HepG2 (cell line): Measurements from ENCODE around the gene EEPD1. TPM values are rescaled to one million over a fixed set of nuclear protein-coding genes. Genes with fewer than 3 reads are reported as not detected.

Source experiments
- ARHGAP35 ChIP-seq: sonication (generic); formaldehyde crosslinking; IDR thresholded peaks from 2 replicates; pipeline ENCODE4 v1.9.0; 2022; ENCODE audit warnings: mild to moderate bottlenecking, inconsistent platforms, moderate library complexity, missing genetic modification reagents, borderline replicate concordance
- ATAD3A ChIP-seq: sonication (generic); formaldehyde crosslinking; IDR thresholded peaks from 2 replicates; pipeline ENCODE4 v1.4.0; 2020; ENCODE audit warnings: missing genetic modification reagents
- ATF1 ChIP-seq: IDR thresholded peaks from 2 replicates; pipeline ENCODE4 v1.6.1; 2016; ENCODE audit warnings: mild to moderate bottlenecking, control low read depth
- FOSL2 ChIP-seq: sonication (generic); formaldehyde crosslinking; IDR thresholded peaks from 2 replicates; pipeline ENCODE4 v1.4.0; 2020; ENCODE audit warnings: missing genetic modification reagents
- IRX3 ChIP-seq: sonication (generic); formaldehyde crosslinking; IDR thresholded peaks from 2 replicates; pipeline ENCODE4 v1.8.1; 2023; ENCODE audit warnings: mild to moderate bottlenecking, low read depth, missing genetic modification reagents, borderline replicate concordance
- MAFK ChIP-seq, 2 experiments: IDR thresholded peaks in 1 of 2; conservative IDR thresholded peaks in 1 of 2; 2 replicates each; pipeline ENCODE4 v1.6.1; 2011; ENCODE audit warnings: improper control_type of control experiment in 2 of 2, low read length in 2 of 2
- MTF2 ChIP-seq: sonication (generic); formaldehyde crosslinking; IDR thresholded peaks from 2 replicates; pipeline ENCODE4 v1.5.0; 2020; ENCODE audit warnings: missing genetic modification reagents, borderline replicate concordance
- ONECUT2 ChIP-seq: sonication (generic); formaldehyde crosslinking; IDR thresholded peaks from 2 replicates; pipeline ENCODE4 v1.4.0; 2020; ENCODE audit warnings: missing genetic modification reagents
- PAX8 ChIP-seq: sonication (generic); formaldehyde crosslinking; IDR thresholded peaks from 2 replicates; pipeline ENCODE4 v1.8.0; 2022; ENCODE audit warnings: mild to moderate bottlenecking, missing genetic modification reagents, borderline replicate concordance
- PPARG ChIP-seq: conservative IDR thresholded peaks from 2 replicates; pipeline ENCODE4 v1.6.1; 2016; ENCODE audit warnings: missing biosample characterization, missing genetic modification reagents
- RFX1 ChIP-seq: fragments of 450-650 bp; IDR thresholded peaks from 2 replicates; pipeline ENCODE4 v1.6.1; 2017
- SNAI1 ChIP-seq: sonication (generic); formaldehyde crosslinking; IDR thresholded peaks from 2 replicates; pipeline ENCODE4 v1.5.0; 2020; ENCODE audit warnings: mild to moderate bottlenecking, missing genetic modification reagents, borderline replicate concordance
- SOX13 ChIP-seq, 3 experiments: fragments of 450-650 bp in 1 of 3; sonication (generic) in 1 of 3; formaldehyde crosslinking in 1 of 3; IDR thresholded peaks in 2 of 3; conservative IDR thresholded peaks in 1 of 3; 2 replicates each; pipeline versions ENCODE4 v1.5.0 to v1.6.1; 2016 to 2020; ENCODE audit warnings: antibody characterized with exemption in 1 of 3, mild to moderate bottlenecking in 1 of 3, missing compliant biosample characterization in 1 of 3, missing genetic modification reagents in 1 of 3, moderate library complexity in 1 of 3
- SP5 ChIP-seq: IDR thresholded peaks from 2 replicates; pipeline ENCODE4 v1.6.1; 2016; ENCODE audit warnings: low read depth, borderline replicate concordance
- SSRP1 ChIP-seq: IDR thresholded peaks from 2 replicates; pipeline ENCODE4 v1.6.1; 2016; ENCODE audit warnings: control low read depth
- TCF7 ChIP-seq: sonication (generic); IDR thresholded peaks from 2 replicates; pipeline ENCODE4 v1.6.1; 2016; ENCODE audit warnings: antibody characterized with exemption, low read depth
- TEAD3 ChIP-seq: optimal IDR thresholded peaks from 2 replicates; pipeline ENCODE3; 2016; ENCODE audit warnings: borderline replicate concordance
- THAP11 ChIP-seq: IDR thresholded peaks from 2 replicates; pipeline ENCODE4 v1.6.1; 2016; ENCODE audit warnings: missing biosample characterization, missing genetic modification reagents
- ZBTB8A ChIP-seq: sonication (generic); formaldehyde crosslinking; IDR thresholded peaks from 2 replicates; pipeline ENCODE4 v1.4.0; 2020; ENCODE audit warnings: mild to moderate bottlenecking, low read depth, missing genetic modification reagents, borderline replicate concordance
- ZNF264 ChIP-seq: sonication (generic); formaldehyde crosslinking; IDR thresholded peaks from 2 replicates; pipeline ENCODE4 v1.4.0; 2020; ENCODE audit warnings: missing genetic modification reagents
- ZNF331 ChIP-seq: sonication (generic); formaldehyde crosslinking; IDR thresholded peaks from 2 replicates; pipeline ENCODE4 v1.4.0; 2020; ENCODE audit warnings: missing genetic modification reagents
- ZNF441 ChIP-seq: sonication (generic); formaldehyde crosslinking; IDR thresholded peaks from 2 replicates; pipeline ENCODE4 v1.7.0; 2021; ENCODE audit warnings: missing genetic modification reagents, borderline replicate concordance
- ZNF510 ChIP-seq: sonication (generic); formaldehyde crosslinking; IDR thresholded peaks from 2 replicates; pipeline ENCODE4 v1.4.0; 2020; ENCODE audit warnings: low read depth, mild to moderate bottlenecking, missing genetic modification reagents
- ZNF747 ChIP-seq: sonication (generic); formaldehyde crosslinking; IDR thresholded peaks from 2 replicates; pipeline ENCODE4 v1.8.1; 2023; ENCODE audit warnings: missing genetic modification reagents, mild to moderate bottlenecking, borderline replicate concordance
- ZNF777 ChIP-seq: sonication (generic); formaldehyde crosslinking; IDR thresholded peaks from 2 replicates; pipeline ENCODE4 v1.4.0; 2020; ENCODE audit warnings: missing genetic modification reagents
- ZSCAN9 ChIP-seq: IDR thresholded peaks from 2 replicates; pipeline ENCODE4 v1.6.1; 2016; ENCODE audit warnings: borderline replicate concordance
- polyA plus RNA-seq, 8 experiments: library from polyadenylated mRNA; depleted of rRNA in 3 of 8; stranded (reverse) in 7 of 8; unstranded in 1 of 8; fragments of >200 nt; fragmentation: Illumina TruSeq in 4 of 8; extraction: Trizol in 4 of 8; gene quantifications; 2 replicates each; pipeline versions ENCODE4 v1.2.1 to v1.2.3, GENCODE V29; 2011 to 2016; ENCODE audit warnings: low read depth in 4 of 8, missing spikeins in 1 of 8, mixed read lengths in 1 of 8; ENCODE audit not compliant: insufficient read depth in 1 of 8
- total RNA-seq, 5 experiments: library from RNA; depleted of rRNA; stranded (reverse); fragments of >200 nt; fragmentation: Illumina TruSeq; extraction: Trizol; gene quantifications; 2 replicates each; pipeline ENCODE4 v1.2.3, GENCODE V29; 2016; ENCODE audit warnings: low read depth in 1 of 5
- TF ChIP-seq, protein P1 (sequence below): sonication (generic); formaldehyde crosslinking; IDR thresholded peaks from 2 replicates; pipeline ENCODE4 v1.4.0; 2020; ENCODE audit warnings: low read depth, mild to moderate bottlenecking, missing genetic modification reagents
- TF ChIP-seq, protein P2 (sequence below): IDR thresholded peaks from 2 replicates; pipeline ENCODE4 v1.6.1; 2016; ENCODE audit warnings: low read depth, borderline replicate concordance
- TF ChIP-seq, protein P3 (sequence below): IDR thresholded peaks from 2 replicates; pipeline ENCODE4 v1.6.1; 2012; ENCODE audit warnings: low read depth, low read length, improper control_type of control experiment

Gene EEPD1
- total and polyA plus RNA-seq, 2 of the 13 experiments (the other 11 are each of a cell fraction or from before 2014, with no cell fraction given), result 10.1 to 16.4 TPM

DNA sequence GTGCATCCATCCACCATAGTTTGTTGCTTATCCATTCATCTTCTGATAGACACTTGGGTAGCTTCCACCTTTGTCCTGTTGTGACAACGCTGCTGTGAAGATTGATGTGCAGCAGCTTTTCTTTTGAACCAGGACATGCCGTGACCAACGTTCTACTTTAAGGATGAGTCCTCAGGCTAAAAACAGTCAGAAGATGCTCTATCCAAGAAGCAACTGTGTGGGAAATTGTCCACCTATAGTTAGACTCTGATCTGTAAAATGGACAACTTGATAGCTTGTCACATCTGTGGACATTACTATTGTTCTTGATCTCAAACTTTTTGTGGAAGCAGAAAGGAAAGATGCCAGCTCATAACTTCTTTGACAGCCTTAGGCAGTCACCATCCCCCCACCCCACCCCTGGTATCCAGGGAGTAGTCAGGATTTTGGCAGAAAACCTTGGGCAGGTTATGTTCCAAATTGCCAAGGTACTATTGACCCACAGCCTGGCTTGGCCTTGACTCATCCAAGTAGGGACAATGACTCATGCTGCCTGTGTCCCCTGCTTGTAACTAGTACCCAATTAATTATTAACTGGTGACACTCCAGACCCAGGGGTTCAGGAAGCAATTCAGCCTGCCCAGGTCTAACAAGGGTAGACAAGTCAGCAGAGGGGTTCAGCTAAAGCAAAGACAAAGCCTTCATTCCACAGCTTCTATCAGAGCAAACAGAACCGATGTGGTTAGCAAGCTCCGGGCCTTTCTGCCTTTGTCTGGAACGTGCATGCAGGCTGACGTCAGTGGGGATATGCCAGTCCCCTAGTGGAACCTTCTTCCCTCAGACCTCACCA, 137.0 kb downstream of the EEPD1 start (continued):
- TF ChIP-seq MTF2, result no peak
- TF ChIP-seq, protein P1, sequence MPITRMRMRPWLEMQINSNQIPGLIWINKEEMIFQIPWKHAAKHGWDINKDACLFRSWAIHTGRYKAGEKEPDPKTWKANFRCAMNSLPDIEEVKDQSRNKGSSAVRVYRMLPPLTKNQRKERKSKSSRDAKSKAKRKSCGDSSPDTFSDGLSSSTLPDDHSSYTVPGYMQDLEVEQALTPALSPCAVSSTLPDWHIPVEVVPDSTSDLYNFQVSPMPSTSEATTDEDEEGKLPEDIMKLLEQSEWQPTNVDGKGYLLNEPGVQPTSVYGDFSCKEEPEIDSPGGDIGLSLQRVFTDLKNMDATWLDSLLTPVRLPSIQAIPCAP (CRISPR knock-in tag), result no peak
- TF ChIP-seq PPARG (CRISPR knock-in tag), result peak; percentile 73; the same call in 1 of the 2 replicates
- peak; percentile 71 for TF ChIP-seq ZNF331 (CRISPR knock-in tag)
- TF ChIP-seq ZSCAN9 (CRISPR knock-in tag), result peak; percentile 73; the same call in 1 of the 2 replicates
- peak; percentile 81; the same call in 1 of the 2 replicates for TF ChIP-seq ZNF264
- TF ChIP-seq ZNF441 (CRISPR knock-in tag), result 0 out of 2 replicates have a peak, but pooled peaks have one; percentile 22
- peak; percentile 45; the same call in 1 of the 2 replicates for TF ChIP-seq SOX13 (IDR thresholded peaks at IDR 0.05)
- TF ChIP-seq SOX13 (CRISPR knock-in tag; conservative IDR thresholded peaks at IDR 0.05 in 1 of 2, IDR thresholded peaks at IDR 0.05 in 1 of 2), result peak in 1 of 2 experiments; percentile 93; a peak in 2 of 4 replicates
- peak; percentile 46; the same call in 1 of the 2 replicates for TF ChIP-seq THAP11 (CRISPR knock-in tag)
- TF ChIP-seq IRX3 (CRISPR knock-in tag), result no peak
- TF ChIP-seq ZNF777 (CRISPR knock-in tag), result no peak
- TF ChIP-seq, protein P2, sequence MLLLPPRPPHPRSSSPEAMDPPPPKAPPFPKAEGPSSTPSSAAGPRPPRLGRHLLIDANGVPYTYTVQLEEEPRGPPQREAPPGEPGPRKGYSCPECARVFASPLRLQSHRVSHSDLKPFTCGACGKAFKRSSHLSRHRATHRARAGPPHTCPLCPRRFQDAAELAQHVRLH (CRISPR knock-in tag), result peak; percentile 65; the same call in 1 of the 2 replicates
- TF ChIP-seq ZNF510, result 0 out of 2 replicates have a peak, but pooled peaks have one; percentile 51
- peak; percentile 79 for TF ChIP-seq ONECUT2 (CRISPR knock-in tag)
- TF ChIP-seq MAFK (conservative IDR thresholded peaks at IDR 0.05 in 1 of 2, IDR thresholded peaks at IDR 0.05 in 1 of 2; ENCODE audit: low read length in 2 of 2), result 0 out of 4 replicates have a peak, but pooled peaks have one; percentile 0 to 13
- peak; percentile 72 for TF ChIP-seq ATF1
- TF ChIP-seq TCF7, result peak; percentile 42
- TF ChIP-seq SNAI1 (CRISPR knock-in tag), result 0 out of 2 replicates have a peak, but pooled peaks have one; percentile 7
- peak; percentile 99 for TF ChIP-seq FOSL2 (CRISPR knock-in tag)
- no peak for TF ChIP-seq PAX8
- no peak for TF ChIP-seq ZBTB8A
- no peak for TF ChIP-seq ARHGAP35 (CRISPR knock-in tag)
- peak; percentile 71 for TF ChIP-seq SSRP1 (CRISPR knock-in tag)
- TF ChIP-seq SP5 (CRISPR knock-in tag), result peak; percentile 39; the same call in 1 of the 2 replicates
- TF ChIP-seq ATAD3A (CRISPR knock-in tag), result no peak
- TF ChIP-seq ZNF747, result 0 out of 2 replicates have a peak, but pooled peaks have one; percentile 28
- TF ChIP-seq, protein P3, sequence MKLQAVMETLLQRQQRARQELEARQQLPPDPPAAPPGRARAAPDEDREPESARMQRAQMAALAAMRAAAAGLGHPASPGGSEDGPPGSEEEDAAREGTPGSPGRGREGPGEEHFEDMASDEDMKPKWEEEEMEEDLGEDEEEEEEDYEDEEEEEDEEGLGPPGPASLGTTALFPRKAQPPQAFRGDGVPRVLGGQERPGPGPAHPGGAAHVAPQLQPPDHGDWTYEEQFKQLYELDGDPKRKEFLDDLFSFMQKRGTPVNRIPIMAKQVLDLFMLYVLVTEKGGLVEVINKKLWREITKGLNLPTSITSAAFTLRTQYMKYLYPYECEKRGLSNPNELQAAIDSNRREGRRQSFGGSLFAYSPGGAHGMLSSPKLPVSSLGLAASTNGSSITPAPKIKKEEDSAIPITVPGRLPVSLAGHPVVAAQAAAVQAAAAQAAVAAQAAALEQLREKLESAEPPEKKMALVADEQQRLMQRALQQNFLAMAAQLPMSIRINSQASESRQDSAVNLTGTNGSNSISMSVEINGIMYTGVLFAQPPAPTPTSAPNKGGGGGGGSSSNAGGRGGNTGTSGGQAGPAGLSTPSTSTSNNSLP, result peak; percentile 74; the same call in 1 of the 2 replicates
- TF ChIP-seq TEAD3 (CRISPR knock-in tag), result peak; percentile 82
- TF ChIP-seq RFX1, result no peak
